ENCODE results near the gene CEP164.

Gene CEP164

GRCh38 chr11:117300283-117300663, 27.4 kb upstream of the CEP164 start:
- Histone ChIP-seq H3K4me3 (ENCODE audit: low read depth, low read length) (no peak overlapping the region), H3K9me3 (ENCODE audit: severe bottlenecking) (no peaks in the 10 kb centered on the region), H3K36me3 (peaks cover 6% of the 10 kb centered on the region; the same call in 1 of the 2 replicates), H3K27ac (peak overlapping the region; percentile 83), H3K27me3 (ENCODE audit: insufficient read depth, low read depth, severe bottlenecking) (no peaks in the 10 kb centered on the region)
- DNase-seq: peak; percentile 57
- TF ChIP-seq CTCF (IDR thresholded peaks at IDR 0.05; ENCODE audit: low read depth, low read length): no peak

- H3K9me3 ChIP-seq (ENCODE audit: severe bottlenecking): no peaks in the 10 kb centered on the region
- H3K36me3 ChIP-seq: peaks cover 3% of the 10 kb centered on the region; the same call in 1 of the 2 replicates
- no peak for DNase-seq
- TF ChIP-seq CTCF (IDR thresholded peaks at IDR 0.05; ENCODE audit: low read depth, low read length): no peak
- peak overlapping the region; percentile 83 for H3K27ac ChIP-seq
- H3K4me3 ChIP-seq (ENCODE audit: low read depth, low read length): no peak overlapping the region
- H3K27me3 ChIP-seq (ENCODE audit: insufficient read depth, low read depth, severe bottlenecking): no peaks in the 10 kb centered on the region
Observed at GRCh38 chr11:117300773-117301172, 26.9 kb upstream of the CEP164 start.

- Histone ChIP-seq H3K27ac (peak overlapping the region; percentile 42), H3K4me3 (ENCODE audit: low read depth, low read length) (no peak overlapping the region), H3K27me3 (ENCODE audit: insufficient read depth, low read depth, severe bottlenecking) (no peaks in the 10 kb centered on the region), H3K9me3 (ENCODE audit: severe bottlenecking) (no peaks in the 10 kb centered on the region), H3K36me3 (peaks cover 12% of the 10 kb centered on the region)
- no peak for TF ChIP-seq CTCF (IDR thresholded peaks at IDR 0.05; ENCODE audit: low read depth, low read length)
- DNase-seq: no peak
Observed at GRCh38 chr11:117302228-117302627, 25.4 kb upstream of the CEP164 start.

GRCh38 chr11:117303101-117303500, 24.6 kb upstream of the CEP164 start:
- DNase-seq: no peak

GRCh38 chr11:117303646-117304315, 23.9 kb upstream of the CEP164 start:
- Histone ChIP-seq H3K27me3 (ENCODE audit: insufficient read depth, low read depth, severe bottlenecking) (no peaks in the 10 kb centered on the region), H3K9me3 (ENCODE audit: severe bottlenecking) (no peaks in the 10 kb centered on the region), H3K36me3 (peaks cover 9% of the 10 kb centered on the region), H3K27ac (peak overlapping the region; percentile 55), H3K4me3 (ENCODE audit: low read depth, low read length) (no peak overlapping the region)
- no peak for TF ChIP-seq CTCF (IDR thresholded peaks at IDR 0.05; ENCODE audit: low read depth, low read length)
- DNase-seq: no peak

More at GRCh38 chr11:117303101-117303500, 24.6 kb upstream of the CEP164 start:
- Histone ChIP-seq H3K36me3 (peaks cover 12% of the 10 kb centered on the region), H3K27me3 (ENCODE audit: insufficient read depth, low read depth, severe bottlenecking) (no peaks in the 10 kb centered on the region), H3K27ac (peak overlapping the region; percentile 55), H3K9me3 (ENCODE audit: severe bottlenecking) (no peaks in the 10 kb centered on the region), H3K4me3 (ENCODE audit: low read depth, low read length) (no peak overlapping the region)
- no peak for TF ChIP-seq CTCF (IDR thresholded peaks at IDR 0.05; ENCODE audit: low read depth, low read length)

- Histone ChIP-seq H3K27ac (peak overlapping the region; percentile 55), H3K36me3 (peaks cover 11% of the 10 kb centered on the region), H3K27me3 (ENCODE audit: insufficient read depth, low read depth, severe bottlenecking) (no peaks in the 10 kb centered on the region), H3K9me3 (ENCODE audit: severe bottlenecking) (no peaks in the 10 kb centered on the region), H3K4me3 (ENCODE audit: low read depth, low read length) (no peak overlapping the region)
- no peak for TF ChIP-seq CTCF (IDR thresholded peaks at IDR 0.05; ENCODE audit: low read depth, low read length)
- DNase-seq: peak; percentile 83
Observed at GRCh38 chr11:117305145-117305544, 22.5 kb upstream of the CEP164 start.
